CMK (cell line): ENCODE results near the gene BOLA1.
"Not testable (repeated sequence)": the region's sequence is repeated elsewhere in the genome, so short reads cannot be mapped to it uniquely, and the experiment has no call there.

Source experiments
- DNase-seq: peaks from one replicate; pipeline ENCODE4 v3.0.0-alpha.2; 2010; ENCODE audit warnings: low read depth

The BOLA1 gene

GRCh38 chr1:149931212-149931790 is 31.9 kb downstream of the BOLA1 start:
- no peak for DNase-seq

GRCh38 chr1:149932474-149932873 is 33.1 kb downstream of the BOLA1 start:
- DNase-seq, result no peak

DNA sequence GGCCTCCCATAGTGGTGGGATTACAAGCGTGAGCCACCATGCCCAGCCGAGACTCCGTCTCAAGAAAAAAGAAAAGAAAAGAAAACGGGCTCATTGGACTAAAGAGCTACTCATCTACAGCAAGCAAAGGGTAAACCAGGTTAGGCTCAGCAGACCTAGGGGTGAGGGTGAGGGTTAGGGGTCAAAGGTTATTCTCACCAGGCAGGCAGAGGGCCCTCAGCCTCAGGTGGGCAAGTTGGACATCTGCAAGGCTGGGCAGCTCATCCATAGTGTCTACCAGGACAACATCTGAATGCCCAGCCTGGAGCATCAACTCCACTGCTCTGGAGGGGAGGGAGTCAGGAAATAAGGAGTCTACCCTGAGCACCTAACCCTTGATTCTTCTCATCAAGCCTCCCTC is 33.8 kb downstream of the BOLA1 start:
- DNase-seq, result no peak

GRCh38 chr1:149934356-149934755 is 35.0 kb downstream of the BOLA1 start:
- DNase-seq, result no peak

GRCh38 chr1:149936170-149936991 is 37.0 kb downstream of the BOLA1 start, which contains the start of gene MTMR11:
TSS of gene MTMR11 (minus strand) at chr1:149936879. CDS start at chr1:149936647, 232 bp downstream.
- no peak for DNase-seq

DNA sequence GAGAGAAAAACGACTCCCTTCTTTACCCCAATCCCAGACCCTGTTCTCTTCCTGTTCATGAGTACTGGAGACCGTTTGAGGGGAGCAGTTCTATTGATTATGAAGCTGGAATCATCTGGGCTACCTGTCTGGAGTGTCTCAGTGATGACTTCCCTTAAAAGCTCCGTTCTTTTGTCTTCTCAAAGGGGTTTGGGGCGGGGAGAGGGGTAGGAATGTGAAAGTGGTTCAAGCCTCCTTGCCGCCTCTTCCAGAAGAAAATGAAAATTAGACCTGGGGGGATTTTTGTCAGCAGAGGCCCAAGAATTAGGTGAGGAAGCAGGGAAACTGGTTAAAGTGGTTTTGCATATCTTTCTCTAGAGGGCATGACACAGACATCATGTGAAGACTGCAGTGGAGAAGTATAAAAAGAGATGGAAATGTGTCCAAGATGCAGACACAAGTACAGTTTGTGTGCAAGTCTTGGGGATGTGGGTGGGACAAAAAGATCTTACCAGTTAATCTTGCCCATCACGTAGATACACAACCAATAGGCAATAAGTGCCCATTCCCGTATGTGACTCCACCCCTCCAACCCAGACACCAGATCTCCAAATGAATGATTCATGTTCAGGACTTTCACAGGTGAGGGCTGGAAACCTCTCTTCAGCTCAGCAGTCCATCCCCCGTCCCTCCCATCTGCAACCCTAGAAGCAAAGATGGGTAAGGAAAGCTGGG is 37.8 kb downstream of the BOLA1 start:
- DNase-seq, result no peak

DNA sequence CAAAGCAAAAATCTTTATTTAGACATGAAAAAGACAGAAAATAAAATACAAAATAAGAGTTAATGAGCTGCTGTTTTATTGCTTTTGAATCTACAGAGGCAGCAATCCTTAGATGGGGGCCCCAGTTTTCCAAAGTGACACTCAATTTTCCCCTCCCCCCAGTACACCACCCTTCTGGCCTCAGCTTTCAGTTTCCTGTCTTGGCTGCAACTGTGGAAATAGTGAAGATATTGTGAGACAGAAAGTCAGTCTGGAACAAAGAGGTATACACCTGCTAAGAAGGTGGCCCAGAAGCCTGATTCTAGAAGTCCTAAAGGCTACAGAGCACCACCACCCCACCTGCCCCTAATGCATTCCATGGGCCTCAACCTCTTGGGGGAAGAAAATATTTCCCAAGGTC is 38.4 kb downstream of the BOLA1 start:
- no peak for DNase-seq

GRCh38 chr1:149938668-149939003 is 39.3 kb downstream of the BOLA1 start:
- DNase-seq, result not testable (repeated sequence)

DNA sequence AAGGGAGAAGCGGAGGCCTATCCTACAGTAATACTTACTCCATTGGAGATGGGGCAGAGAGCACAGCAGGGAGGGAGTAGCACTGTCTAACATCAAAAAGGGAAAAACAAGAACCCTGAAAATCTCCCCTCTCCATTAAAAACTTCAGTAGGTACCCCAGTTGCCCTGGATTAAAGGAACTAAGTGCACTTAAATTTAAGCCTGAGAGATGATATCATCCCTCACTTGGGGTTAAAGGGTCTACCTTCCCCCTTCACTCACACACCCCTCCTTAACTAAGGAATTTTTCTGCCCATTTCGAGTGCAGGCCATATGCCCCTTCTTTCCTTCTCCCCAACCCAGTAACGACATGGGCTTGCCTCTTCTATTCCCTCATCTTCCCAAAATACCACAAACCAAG is 41.1 kb downstream of the BOLA1 start:
- no peak for DNase-seq

- DNase-seq, result no peak
Measured at GRCh38 chr1:149942207-149942606, 42.8 kb downstream of the BOLA1 start.

- no peak for DNase-seq
Measured at GRCh38 chr1:149942885-149943284, 43.5 kb downstream of the BOLA1 start.

DNA sequence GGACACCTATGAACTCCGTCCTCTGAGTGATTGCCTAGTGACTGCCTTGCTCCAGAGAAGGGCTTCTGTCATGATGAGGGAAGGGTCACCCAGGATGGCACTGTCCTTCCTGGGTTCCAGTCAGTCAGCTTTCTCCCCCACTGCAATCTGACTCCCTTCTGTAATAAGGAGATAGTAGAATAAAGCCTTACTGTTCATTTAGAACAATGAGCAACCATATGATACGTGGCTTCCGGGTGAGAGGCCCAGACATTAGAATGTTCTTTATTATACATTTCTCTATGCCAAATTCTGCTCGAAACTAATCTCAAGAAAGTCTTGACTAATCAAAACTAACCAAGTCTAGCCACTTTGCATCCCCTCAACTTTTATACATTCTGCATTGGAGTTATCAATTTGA is 45.8 kb downstream of the BOLA1 start:
- DNase-seq, result no peak

DNA sequence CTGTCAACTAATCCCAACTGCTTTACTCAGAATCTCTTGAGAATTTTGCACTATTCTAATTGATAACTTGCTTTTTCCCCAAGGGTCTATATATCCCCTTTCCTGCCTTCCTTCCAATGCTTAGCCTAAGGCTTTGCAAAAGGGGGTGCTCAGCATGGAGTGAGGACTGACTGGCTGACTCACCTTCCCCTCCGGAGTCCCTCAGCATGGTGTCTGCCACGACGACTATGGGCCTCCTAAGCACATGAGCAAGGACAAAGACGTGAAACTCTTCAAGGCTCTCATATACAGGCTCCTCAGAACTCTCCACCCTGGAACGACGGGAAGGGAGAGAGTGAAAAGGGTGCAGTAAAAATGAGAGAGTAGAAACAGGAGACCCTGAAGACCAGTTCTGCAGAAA is 50.5 kb downstream of the BOLA1 start:
- DNase-seq, result no peak
